ENCODE measurements around the gene CARD9.
A peak's percentile ranks its signal among the peaks of the same experiment; 100 is the strongest.

Gene CARD9

GRCh38 chr9:136341769-136342168 lies 31.7 kb downstream of the CARD9 start:
- TF ChIP-seq, protein P1, sequence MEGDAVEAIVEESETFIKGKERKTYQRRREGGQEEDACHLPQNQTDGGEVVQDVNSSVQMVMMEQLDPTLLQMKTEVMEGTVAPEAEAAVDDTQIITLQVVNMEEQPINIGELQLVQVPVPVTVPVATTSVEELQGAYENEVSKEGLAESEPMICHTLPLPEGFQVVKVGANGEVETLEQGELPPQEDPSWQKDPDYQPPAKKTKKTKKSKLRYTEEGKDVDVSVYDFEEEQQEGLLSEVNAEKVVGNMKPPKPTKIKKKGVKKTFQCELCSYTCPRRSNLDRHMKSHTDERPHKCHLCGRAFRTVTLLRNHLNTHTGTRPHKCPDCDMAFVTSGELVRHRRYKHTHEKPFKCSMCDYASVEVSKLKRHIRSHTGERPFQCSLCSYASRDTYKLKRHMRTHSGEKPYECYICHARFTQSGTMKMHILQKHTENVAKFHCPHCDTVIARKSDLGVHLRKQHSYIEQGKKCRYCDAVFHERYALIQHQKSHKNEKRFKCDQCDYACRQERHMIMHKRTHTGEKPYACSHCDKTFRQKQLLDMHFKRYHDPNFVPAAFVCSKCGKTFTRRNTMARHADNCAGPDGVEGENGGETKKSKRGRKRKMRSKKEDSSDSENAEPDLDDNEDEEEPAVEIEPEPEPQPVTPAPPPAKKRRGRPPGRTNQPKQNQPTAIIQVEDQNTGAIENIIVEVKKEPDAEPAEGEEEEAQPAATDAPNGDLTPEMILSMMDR (IDR thresholded peaks at IDR 0.05; ENCODE audit: low read depth, low read length, missing control alignments) = no peak
- DNase-seq (ENCODE audit: low read depth) = no peak
- in situ Hi-C loops (cut with HindIII; ENCODE audit: low sequenced_read_pairs) = no loop called here
- no peak overlapping the region for H3K4me3 ChIP-seq (ENCODE audit: low read depth, low read length)

- in situ Hi-C loops (cut with HindIII; ENCODE audit: low sequenced_read_pairs) = no loop called here
- TF ChIP-seq, protein P1 (IDR thresholded peaks at IDR 0.05; ENCODE audit: low read depth, low read length, missing control alignments) = no peak
- no peak for DNase-seq (ENCODE audit: low read depth)
- no peak overlapping the region for H3K4me3 ChIP-seq (ENCODE audit: low read depth, low read length)
Observed at GRCh38 chr9:136341042-136341655, 32.3 kb downstream of the CARD9 start.

GRCh38 chr9:136340356-136341041 lies 33.0 kb downstream of the CARD9 start:
- H3K4me3 ChIP-seq (ENCODE audit: low read depth, low read length) = no peak overlapping the region
- no peak for DNase-seq (ENCODE audit: low read depth)
- in situ Hi-C loops (cut with HindIII; ENCODE audit: low sequenced_read_pairs) = no loop called here
- TF ChIP-seq, protein P1 (IDR thresholded peaks at IDR 0.05; ENCODE audit: low read depth, low read length, missing control alignments) = no peak

DNA sequence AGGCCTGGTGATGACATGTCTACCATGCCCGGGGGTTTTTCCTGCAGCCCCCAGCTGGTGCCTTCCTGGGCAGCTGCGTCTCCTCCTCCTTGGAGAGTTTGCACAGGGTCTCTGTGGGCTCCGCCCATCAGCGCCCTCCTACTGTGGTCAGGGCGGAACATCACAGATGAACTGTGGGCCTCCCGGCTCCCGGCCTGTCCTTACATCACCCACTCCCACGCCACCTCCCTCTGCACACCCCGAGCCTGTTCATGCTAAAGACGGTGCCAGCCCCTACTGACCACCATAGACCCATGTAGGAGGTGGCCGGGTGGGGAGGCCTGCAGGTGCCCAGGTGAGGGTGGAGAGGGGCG lies 33.5 kb downstream of the CARD9 start:
- in situ Hi-C loops (cut with HindIII; ENCODE audit: low sequenced_read_pairs) = no loop called here
- H3K4me3 ChIP-seq (ENCODE audit: low read depth, low read length) = no peak overlapping the region
- DNase-seq (ENCODE audit: low read depth) = no peak

DNA sequence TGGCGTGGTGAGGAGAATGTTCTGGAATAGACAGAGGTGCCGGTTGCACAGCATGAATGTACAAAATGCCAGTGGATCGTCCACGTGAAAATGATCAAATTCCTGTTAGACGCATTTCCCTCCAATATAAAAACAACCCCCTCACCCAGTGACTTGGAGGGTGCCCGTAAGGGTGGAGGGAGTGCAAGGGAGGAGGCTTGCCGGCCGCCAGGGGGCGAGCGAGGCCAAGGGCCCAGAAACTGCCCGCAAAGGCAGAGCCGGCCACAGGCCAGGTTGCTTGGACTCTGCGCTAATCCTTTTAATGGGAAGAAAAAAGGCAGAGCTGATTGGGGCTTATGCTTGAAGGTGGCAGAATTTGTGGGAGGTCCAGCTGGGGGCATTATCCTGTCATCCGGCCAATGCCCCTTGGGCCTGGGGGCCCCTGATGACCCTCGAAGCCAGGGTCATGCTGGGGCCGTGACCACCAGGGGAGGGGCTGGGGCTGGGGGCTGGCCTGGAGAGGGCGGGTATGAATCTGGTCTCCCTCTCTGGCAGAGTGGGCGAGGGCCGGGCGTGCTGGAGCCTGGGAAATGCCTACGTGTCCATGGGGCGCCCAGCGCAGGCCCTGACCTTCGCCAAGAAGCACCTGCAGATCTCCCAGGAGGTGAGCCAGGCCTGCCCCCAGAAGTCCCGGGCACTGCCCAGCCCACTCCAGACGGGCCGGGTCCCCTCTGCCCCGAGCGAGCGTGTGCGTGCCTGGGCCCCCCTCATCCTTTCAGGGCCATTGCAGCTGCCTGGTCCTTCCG lies 34.1 kb downstream of the CARD9 start:
- TF ChIP-seq, protein P1 (IDR thresholded peaks at IDR 0.05; ENCODE audit: low read depth, low read length, missing control alignments) = peak; percentile 97
- in situ Hi-C loops (cut with HindIII; ENCODE audit: low sequenced_read_pairs) = no loop called here
- no peak overlapping the region for H3K4me3 ChIP-seq (ENCODE audit: low read depth, low read length)
- peak; percentile 41 for DNase-seq (ENCODE audit: low read depth)

More for the DNA sequence above, 33.5 kb downstream of the CARD9 start:
- TF ChIP-seq, protein P1 (IDR thresholded peaks at IDR 0.05; ENCODE audit: low read depth, low read length, missing control alignments) = no peak

- H3K4me3 ChIP-seq (ENCODE audit: low read depth, low read length) = no peak overlapping the region
- TF ChIP-seq, protein P1 (IDR thresholded peaks at IDR 0.05; ENCODE audit: low read depth, low read length, missing control alignments) = no peak
- no peak for DNase-seq (ENCODE audit: low read depth)
- in situ Hi-C loops (cut with HindIII; ENCODE audit: low sequenced_read_pairs) = no loop called here
Observed at GRCh38 chr9:136338511-136338910, 35.0 kb downstream of the CARD9 start.
